GM19043 (cell line): ENCODE measurements around the gene DTNBP1.

ENCODE experiments used
- ATAC-seq: cut with Tn5 transposase; IDR thresholded peaks from one replicate; pipeline ENCODE4 v1.9.1; 2021; ENCODE audit warnings: low read depth; ENCODE audit not compliant: unreplicated experiment

Gene DTNBP1

DNA sequence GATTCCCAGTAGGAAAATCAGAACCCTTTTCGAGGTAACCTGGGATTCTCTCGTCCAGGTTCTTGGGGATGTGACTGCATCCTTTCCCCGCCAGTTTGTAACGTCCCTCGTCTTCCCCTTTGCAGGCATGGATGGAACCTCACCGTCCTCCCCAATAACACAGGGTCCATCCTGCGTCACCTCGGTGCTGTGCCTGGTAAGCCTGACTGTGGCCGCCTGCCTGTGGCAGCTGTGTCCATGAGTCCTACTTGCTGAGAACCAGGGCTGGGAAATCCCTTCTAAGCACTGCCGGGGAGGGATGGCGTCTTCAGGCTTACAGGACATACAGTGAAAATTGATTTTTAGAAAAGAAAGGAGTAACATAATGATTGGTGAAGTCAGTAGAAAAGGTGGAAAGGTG, 155.6 kb downstream of the DTNBP1 start:
- no peak for ATAC-seq

DNA sequence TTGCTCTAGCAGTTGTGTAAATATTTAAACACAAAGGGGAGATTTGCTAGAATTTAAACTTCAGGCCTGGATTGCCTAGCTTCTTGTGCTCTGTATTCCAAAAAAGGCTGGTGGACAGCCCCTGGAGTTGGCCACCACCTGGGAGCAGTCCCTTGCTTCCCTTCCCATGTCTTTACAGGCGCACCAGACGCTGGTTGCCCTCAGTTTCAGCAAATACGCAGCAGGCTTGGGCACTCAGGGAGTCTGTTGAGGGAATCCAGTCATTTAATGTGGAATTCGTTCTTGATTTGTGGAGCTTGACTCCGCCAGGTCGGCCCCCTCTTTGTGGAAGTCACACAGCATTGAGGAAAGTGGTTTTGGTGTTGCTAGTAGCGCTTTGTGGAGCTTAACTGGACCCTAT, 156.8 kb downstream of the DTNBP1 start:
- ATAC-seq, result no peak

GRCh38 chr6:15505463-15505918, 157.3 kb downstream of the DTNBP1 start:
- ATAC-seq, result no peak

DNA sequence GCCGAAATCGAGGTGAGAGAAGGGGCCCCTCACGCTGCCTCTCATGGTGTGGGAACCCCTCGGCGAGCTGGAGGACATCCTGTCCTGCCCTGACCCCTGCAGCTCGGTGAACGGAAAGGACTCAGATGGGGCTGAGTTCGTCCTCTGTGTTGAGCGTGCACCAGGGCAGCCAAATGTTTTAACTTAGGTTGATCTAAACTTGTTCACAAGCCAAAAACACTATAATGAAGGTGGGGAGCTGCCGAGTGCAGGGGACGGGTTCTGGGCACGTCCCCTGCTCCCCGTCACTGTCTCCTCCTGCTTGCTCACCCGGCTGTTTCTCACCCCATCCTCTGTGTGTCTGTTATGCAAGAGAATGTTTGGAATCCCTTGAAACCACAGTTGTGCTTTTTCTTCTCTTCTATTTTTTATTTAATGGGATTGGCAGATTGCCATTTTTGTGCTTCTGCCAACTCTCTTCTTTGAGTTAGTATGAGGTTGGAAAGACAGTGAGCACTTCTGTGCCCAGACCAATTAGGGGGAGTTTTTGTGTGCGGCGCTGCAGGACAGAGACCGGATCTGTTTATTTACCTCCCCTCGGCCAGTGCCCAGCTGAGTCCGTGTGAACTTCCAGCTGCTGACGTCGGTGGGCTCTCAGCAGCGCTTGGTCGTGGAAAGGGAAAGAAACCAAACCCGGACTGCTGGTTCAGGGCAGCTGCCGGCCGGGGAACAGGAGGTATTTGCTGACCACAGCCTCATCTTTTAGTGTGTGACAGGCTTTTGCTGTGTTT, 158.1 kb downstream of the DTNBP1 start:
- ATAC-seq, result no peak

GRCh38 chr6:15504040-15504495, 158.8 kb downstream of the DTNBP1 start:
- ATAC-seq, result no peak

DNA sequence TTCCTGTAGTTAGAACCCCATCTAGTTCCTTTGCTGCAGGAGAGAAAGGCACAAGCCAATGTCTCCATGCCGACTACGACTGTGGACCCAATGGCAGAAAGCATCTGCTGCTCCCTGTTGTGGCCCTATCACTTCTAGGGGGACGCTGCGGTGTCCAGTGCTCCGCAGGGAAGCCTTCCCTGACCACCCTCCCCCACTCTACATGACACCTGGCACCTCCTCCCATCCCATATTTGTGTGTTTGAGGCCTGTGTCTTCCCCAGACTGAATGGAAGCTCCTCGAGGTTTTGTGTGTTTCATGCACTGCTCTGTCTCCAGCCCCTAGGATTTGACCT, 159.5 kb downstream of the DTNBP1 start:
- ATAC-seq, result no peak

GRCh38 chr6:15502446-15503345, 160.1 kb downstream of the DTNBP1 start:
- no peak for ATAC-seq

- no peak for ATAC-seq
Measured at GRCh38 chr6:15501826-15502445, 160.9 kb downstream of the DTNBP1 start.

DNA sequence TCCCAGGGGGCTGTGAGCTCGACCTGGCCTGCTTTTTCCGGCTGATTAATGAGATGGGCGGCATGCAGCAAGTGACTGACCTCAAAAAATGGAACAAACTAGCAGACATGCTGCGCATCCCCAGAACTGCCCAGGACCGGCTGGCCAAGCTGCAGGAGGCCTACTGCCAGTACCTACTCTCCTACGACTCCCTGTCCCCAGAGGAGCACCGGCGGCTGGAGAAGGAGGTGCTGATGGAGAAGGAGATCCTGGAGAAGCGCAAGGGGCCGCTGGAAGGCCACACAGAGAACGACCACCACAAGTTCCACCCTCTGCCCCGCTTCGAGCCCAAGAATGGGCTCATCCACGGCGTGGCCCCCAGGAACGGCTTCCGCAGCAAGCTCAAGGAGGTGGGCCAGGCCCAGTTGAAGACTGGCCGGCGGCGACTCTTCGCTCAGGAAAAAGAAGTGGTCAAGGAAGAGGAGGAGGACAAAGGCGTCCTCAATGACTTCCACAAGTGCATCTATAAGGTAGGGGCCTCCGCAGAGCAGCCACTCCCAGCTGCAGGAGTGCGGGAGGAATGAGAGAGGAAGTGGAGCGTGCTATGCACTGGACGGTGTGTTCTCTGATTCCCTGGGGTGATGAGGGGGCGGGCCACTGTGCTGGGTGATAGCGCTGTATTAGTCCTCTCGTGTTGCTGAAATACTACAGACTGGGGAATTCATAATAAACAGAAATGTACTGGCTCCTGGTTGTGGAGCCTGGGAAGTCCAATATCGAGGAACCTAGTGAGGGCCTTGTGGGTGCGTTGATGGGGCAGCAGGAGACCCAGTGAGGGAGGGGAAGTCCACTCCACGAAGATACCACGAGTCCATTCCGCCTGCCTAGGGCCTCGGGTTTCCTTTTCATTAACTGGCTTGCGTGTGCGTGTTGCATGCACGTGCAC, 161.7 kb downstream of the DTNBP1 start:
- ATAC-seq, result no peak

- ATAC-seq, result no peak
Measured at GRCh38 chr6:15500078-15500740, 162.6 kb downstream of the DTNBP1 start.

DNA sequence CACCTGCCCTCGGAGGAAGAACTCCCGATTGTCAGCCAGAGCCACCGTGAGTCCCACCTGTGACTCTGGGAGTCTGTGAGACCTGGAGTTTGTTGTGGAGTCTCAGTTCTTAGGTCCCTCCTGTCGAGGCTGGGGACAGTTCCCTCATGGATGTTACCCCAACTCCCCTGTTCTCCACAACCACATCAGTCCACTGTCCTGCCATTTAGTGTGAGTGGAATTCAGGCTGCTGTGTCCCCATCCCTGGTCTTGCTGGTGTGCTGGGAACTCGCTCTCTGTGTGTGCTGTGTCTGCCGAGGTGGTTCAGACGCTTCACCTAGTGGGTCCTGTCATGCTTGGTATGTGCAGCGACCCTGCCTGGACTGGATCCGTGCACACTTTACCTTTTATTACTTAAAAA, 163.2 kb downstream of the DTNBP1 start:
- no peak for ATAC-seq

DNA sequence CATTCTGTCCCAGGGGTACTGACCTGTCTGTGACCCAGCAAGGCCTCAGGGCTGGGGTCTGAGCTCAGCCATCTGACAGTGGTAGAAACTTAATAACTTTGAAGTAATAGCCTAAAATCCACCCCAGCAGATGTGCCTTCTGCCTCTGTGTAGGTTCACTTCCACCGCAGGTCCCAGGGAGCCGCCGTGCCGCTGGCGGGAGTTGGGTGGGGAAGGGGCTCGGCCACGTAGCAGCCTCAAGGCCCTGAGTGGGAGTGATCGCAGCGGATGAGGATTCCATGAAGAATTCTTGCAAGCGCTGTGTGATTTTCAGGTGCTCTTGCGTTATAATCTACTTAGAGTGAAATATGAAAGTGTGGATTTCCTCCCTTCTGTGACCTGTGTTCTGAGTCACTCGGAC, 163.7 kb downstream of the DTNBP1 start:
- ATAC-seq, result no peak

- no peak for ATAC-seq
Measured at GRCh38 chr6:15498640-15499039, 164.2 kb downstream of the DTNBP1 start.

DNA sequence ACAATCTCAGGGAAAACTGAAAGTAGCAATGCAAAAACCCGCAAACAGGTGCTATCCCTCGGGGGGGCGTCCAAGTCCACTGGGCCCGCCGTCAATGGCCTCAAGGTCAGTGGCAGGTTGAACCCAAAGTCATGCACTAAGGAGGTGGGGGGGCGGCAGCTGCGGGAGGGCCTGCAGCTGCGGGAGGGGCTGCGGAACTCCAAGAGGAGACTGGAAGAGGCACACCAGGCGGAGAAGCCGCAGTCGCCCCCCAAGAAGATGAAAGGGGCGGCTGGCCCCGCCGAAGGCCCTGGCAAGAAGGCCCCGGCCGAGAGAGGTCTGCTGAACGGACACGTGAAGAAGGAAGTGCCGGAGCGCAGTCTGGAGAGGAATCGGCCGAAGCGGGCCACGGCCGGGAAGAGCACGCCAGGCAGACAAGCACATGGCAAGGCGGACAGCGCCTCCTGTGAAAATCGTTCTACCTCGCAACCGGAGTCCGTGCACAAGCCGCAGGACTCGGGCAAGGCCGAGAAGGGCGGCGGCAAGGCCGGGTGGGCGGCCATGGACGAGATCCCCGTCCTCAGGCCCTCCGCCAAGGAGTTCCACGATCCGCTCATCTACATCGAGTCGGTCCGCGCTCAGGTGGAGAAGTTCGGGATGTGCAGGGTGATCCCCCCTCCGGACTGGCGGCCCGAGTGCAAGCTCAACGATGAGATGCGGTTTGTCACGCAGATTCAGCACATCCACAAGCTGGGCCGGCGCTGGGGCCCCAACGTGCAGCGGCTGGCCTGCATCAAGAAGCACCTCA, 166.3 kb downstream of the DTNBP1 start:
- ATAC-seq, result no peak

- no peak for ATAC-seq
Measured at GRCh38 chr6:15495375-15495901, 167.4 kb downstream of the DTNBP1 start.

DNA sequence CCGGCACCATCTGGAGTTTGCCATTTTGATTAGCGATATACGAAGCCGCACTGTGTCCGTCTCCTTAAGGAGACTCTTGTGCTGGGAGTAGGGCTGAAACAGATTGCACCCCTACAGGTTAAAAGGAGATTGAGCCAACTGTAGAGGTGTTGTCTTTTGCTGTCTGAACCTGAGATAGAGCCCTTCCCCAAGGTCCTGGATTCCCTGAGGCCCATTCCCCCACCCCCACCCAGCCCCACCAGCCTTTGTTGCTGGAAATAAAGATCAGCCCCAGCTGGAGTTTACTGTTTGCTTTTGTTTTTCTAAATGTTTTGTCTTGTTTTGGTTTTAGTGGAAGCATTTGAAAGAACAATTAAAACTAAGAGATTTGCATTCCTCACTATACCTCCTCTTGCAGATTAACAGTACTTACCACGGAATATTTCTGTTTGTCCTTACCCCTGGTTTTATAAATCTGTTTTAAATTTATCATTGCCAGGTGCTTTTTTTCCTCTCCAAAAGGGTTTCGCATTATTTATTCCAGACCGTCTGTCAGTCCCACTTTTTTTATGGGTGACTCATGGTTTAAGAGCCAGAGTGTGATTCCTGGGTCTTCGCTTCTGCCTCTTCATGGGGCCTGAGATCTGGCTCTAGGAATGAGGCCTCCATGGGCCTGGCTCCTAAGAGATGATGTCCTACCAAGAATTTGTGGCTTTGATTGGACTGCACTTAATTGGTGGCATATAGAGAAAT, 169.2 kb downstream of the DTNBP1 start:
- no peak for ATAC-seq

DNA sequence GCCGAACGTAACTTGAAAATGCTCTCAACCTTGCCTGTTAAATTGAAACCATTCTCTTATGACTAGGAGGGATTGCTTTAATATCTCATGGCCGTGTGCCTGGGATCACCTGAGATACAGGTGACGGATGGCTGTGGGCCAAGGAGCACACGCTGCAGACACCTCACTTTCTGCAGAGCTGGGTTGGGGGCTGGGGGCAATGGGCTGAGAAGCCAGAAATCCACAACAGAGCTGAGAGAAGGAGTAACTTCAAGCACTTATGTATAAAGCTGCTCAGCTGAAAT, 170.9 kb downstream of the DTNBP1 start:
- no peak for ATAC-seq

DNA sequence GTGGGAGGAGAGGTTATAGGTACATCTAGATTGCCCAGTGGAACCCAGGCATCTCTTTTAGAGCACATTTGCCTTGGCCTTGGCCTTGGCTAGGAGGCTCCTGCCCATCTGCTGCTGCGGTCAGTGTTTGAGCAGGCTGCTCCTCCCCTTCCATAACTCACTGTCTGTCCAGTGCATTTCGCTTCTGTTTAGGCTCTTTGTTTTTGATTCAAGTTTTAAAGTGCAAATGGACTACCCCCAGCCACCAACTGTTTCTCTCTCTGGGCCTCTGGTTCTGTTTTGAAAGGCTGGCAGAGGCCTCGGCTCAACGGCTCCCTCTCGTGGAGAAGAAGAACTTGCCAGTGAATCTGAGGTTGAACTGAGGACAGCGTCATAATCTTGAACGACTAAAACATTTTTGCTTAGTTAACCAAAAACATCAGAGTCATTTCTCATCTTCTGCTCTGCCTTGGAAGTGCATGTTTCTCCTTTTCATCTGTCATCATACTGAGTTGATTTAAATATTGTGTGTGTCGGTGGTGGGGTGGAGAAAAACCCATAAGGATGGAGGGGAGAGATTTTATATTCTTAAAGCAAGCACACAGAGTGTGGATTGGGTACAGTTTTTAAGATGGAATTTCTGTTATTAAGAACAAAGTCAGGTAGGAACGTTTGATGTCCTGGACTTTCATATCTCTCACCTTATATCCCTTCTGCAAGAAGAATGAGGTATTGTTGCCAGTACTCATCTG, 171.4 kb downstream of the DTNBP1 start:
- ATAC-seq, result no peak
